ENCODE results near the gene SLC12A3. TPM values are rescaled to one million over a fixed set of nuclear protein-coding genes. Genes with fewer than 3 reads are reported as not detected.

SLC12A3 gene
- total and polyA plus RNA-seq, 2 of the 8 experiments (the other 6 are each of a cell fraction or from before 2014, with no cell fraction given) = not detected

- Histone ChIP-seq H3K79me2 (ENCODE audit: control insufficient read depth in 1 of 2, insufficient read depth in 2 of 2, low read length in 2 of 2) (no peaks in the 10 kb centered on the region), H4K5ac (ENCODE audit: insufficient read length, low read depth, low read length) (no peak overlapping the region), H3K18ac (ENCODE audit: extremely low read depth, low read length) (no peak overlapping the region), H3K23me2 (ENCODE audit: low read depth, low read length) (no peaks in the 10 kb centered on the region; the same call in 1 of the 2 replicates), H2AFZ (ENCODE audit: low read length) (no peak overlapping the region), H3K56ac (replicated peaks; ENCODE audit: insufficient read length, low read depth, low read length) (no peak overlapping the region), H3K23ac (ENCODE audit: insufficient read length) (no peak overlapping the region), H3K4me3 (ENCODE audit: extremely low read depth in 1 of 4, insufficient read depth in 2 of 4, low read depth in 3 of 4, low read length in 4 of 4) (no peak overlapping the region), H4K91ac (replicated peaks; ENCODE audit: insufficient read length, low read length) (no peak overlapping the region), H3K79me1 (ENCODE audit: low read depth, low read length) (no peaks in the 10 kb centered on the region), H2BK5ac (ENCODE audit: low read depth, low read length) (no peak overlapping the region), H3K4ac (replicated peaks; ENCODE audit: insufficient read length, low read depth, low read length) (no peak overlapping the region), H3K36me3 (ENCODE audit: control insufficient read depth in 2 of 4, insufficient read depth in 4 of 4, low read length in 3 of 4) (peaks cover 0 to 5% (median 1%) of the 10 kb centered on the region in 4 experiments; a peak in 2 of 8 replicates), H3K9ac (replicated peaks in 1 of 4; ENCODE audit: extremely low read depth in 1 of 4, low read depth in 3 of 4, low read length in 3 of 4) (no peak overlapping the region), H3K9me3 (ENCODE audit: insufficient read depth in 2 of 2, low read depth in 1 of 2, low read length in 1 of 2) (no peaks in the 10 kb centered on the region; a peak in 1 of 4 replicates), H2AK5ac (ENCODE audit: low read depth, low read length) (no peak overlapping the region), H2BK12ac (ENCODE audit: low read depth, low read length) (no peak overlapping the region), H3K4me1 (replicated peaks in 1 of 4; ENCODE audit: control insufficient read depth in 3 of 4, insufficient read depth in 4 of 4, low read length in 3 of 4) (peaks cover 2 to 11% (median 7%) of the 10 kb centered on the region in 4 experiments; a peak in 5 of 7 replicates), H3K27ac (ENCODE audit: low read depth, low read length) (no peak overlapping the region), H2BK15ac (ENCODE audit: low read length) (no peak overlapping the region), H3K4me2 (ENCODE audit: insufficient read depth in 1 of 2, low read depth in 2 of 2, low read length in 2 of 2) (no peak overlapping the region), H2BK20ac (ENCODE audit: low read length) (no peak overlapping the region), H4K20me1 (replicated peaks in 1 of 2; ENCODE audit: control insufficient read depth in 1 of 2, insufficient read depth in 2 of 2, low read length in 2 of 2) (no peaks in the 10 kb centered on the region), H4K8ac (ENCODE audit: extremely low read depth, insufficient read depth, low read length) (no peak overlapping the region), H2BK120ac (replicated peaks; ENCODE audit: low read depth, low read length) (no peak overlapping the region), H3K27me3 (replicated peaks in 1 of 4; ENCODE audit: control insufficient read depth in 3 of 4, extremely low read depth in 1 of 4, insufficient read depth in 3 of 4, low read length in 3 of 4) (no peaks in the 10 kb centered on the region), H3K14ac (ENCODE audit: insufficient read length) (no peak overlapping the region)
- ChIA-PET CTCF (ENCODE audit: partially characterized antibody) (interaction anchor here (0.6 to 10.8 kb wide), 9 partner anchors 11 to 614 kb away, joined by 3 to 102 read pairs (median 4); partner anchors contain the start of gene SLC12A3), POLR2A (ENCODE audit: partially characterized antibody) (interaction anchor here (0.7 to 2.9 kb wide), 4 partner anchors 10 to 101 kb away, joined by 3 to 14 read pairs (median 3); partner anchors contain the start of gene HERPUD1)
- TF ChIP-seq CTBP2 (IDR thresholded peaks at IDR 0.05; ENCODE audit: borderline replicate concordance, insufficient read depth, insufficient read length, low read length) (no peak), SIN3A (conservative IDR thresholded peaks at IDR 0.05 in 1 of 2, IDR thresholded peaks at IDR 0.05 in 1 of 2; ENCODE audit: low read depth in 1 of 2, low read length in 2 of 2) (no peak), MAFK (IDR thresholded peaks at IDR 0.05; ENCODE audit: low read depth, low read length) (no peak), RXRA (IDR thresholded peaks at IDR 0.05; ENCODE audit: insufficient read depth, low read depth, low read length) (no peak)
- FAIRE-seq = no peak
- no peak for DNase-seq (ENCODE audit: low read depth in 1 of 2, low spot score in 2 of 2)
- 87% methylated on average over 11 of the region's 11 CpGs; no CpG with 5 or more reads in 1 of the 2 experiments for WGBS, 2 experiments (ENCODE audit: extremely low coverage in 1 of 2, insufficient coverage in 1 of 2, insufficient read length in 1 of 2, insufficient replicate concordance in 2 of 2, low coverage in 1 of 2, low lambda C conversion rate in 2 of 2, missing lambda C conversion rate in 1 of 2)
Measured at GRCh38 chr16:56849690-56850680, 15.0 kb upstream of the SLC12A3 start.

Data from H1 (cell line).